ENCODE data around the gene CCDC187.
"Not testable (repeated sequence)": the region's sequence is repeated elsewhere in the genome, so short reads cannot be mapped to it uniquely, and the experiment has no call there.

Gene CCDC187

GRCh38 chr9:136239135-136239982 lies 64.5 kb downstream of the CCDC187 start:
- Histone ChIP-seq H3K27me3 (ENCODE audit: control insufficient read depth, insufficient read depth, low read length) (no peaks in the 10 kb centered on the region), H3K9ac (ENCODE audit: low read length) (no peak overlapping the region), H3K9me3 (ENCODE audit: control insufficient read depth, low read depth, low read length) (no peaks in the 10 kb centered on the region), H3K27ac (ENCODE audit: low read length) (no peak overlapping the region), H3K4me1 (ENCODE audit: control insufficient read depth, low read depth, low read length) (peaks cover 15% of the 10 kb centered on the region), H3K36me3 (ENCODE audit: control insufficient read depth, low read depth, low read length) (peaks cover 5% of the 10 kb centered on the region), H3K4me3 (ENCODE audit: low read length) (no peak overlapping the region)

- Histone ChIP-seq H3K9me3 (ENCODE audit: control insufficient read depth, low read depth, low read length) (no peaks in the 10 kb centered on the region), H3K27ac (ENCODE audit: low read length) (no peak overlapping the region), H3K4me1 (ENCODE audit: control insufficient read depth, low read depth, low read length) (peaks cover 8% of the 10 kb centered on the region), H3K27me3 (ENCODE audit: control insufficient read depth, insufficient read depth, low read length) (no peaks in the 10 kb centered on the region), H3K4me3 (ENCODE audit: low read length) (no peak overlapping the region), H3K36me3 (ENCODE audit: control insufficient read depth, low read depth, low read length) (peaks cover 5% of the 10 kb centered on the region), H3K9ac (ENCODE audit: low read length) (no peak overlapping the region)
These were observed 65.6 kb downstream of the CCDC187 start for GRCh38 chr9:136238342-136238732.

GRCh38 chr9:136237486-136238341 lies 66.2 kb downstream of the CCDC187 start:
- H3K4me3 ChIP-seq (ENCODE audit: low read length), result no peak overlapping the region
- H3K27ac ChIP-seq (ENCODE audit: low read length), result no peak overlapping the region
- H3K27me3 ChIP-seq (ENCODE audit: control insufficient read depth, insufficient read depth, low read length), result no peaks in the 10 kb centered on the region
- peaks cover 4% of the 10 kb centered on the region for H3K4me1 ChIP-seq (ENCODE audit: control insufficient read depth, low read depth, low read length)
- H3K9ac ChIP-seq (ENCODE audit: low read length), result no peak overlapping the region
- H3K9me3 ChIP-seq (ENCODE audit: control insufficient read depth, low read depth, low read length), result no peaks in the 10 kb centered on the region
- H3K36me3 ChIP-seq (ENCODE audit: control insufficient read depth, low read depth, low read length), result peaks cover 5% of the 10 kb centered on the region

- H3K9me3 ChIP-seq (ENCODE audit: control insufficient read depth, low read depth, low read length); H3K36me3 ChIP-seq (ENCODE audit: control insufficient read depth, low read depth, low read length); H3K9ac ChIP-seq (ENCODE audit: low read length); H3K4me1 ChIP-seq (ENCODE audit: control insufficient read depth, low read depth, low read length); H3K27ac ChIP-seq (ENCODE audit: low read length); H3K27me3 ChIP-seq (ENCODE audit: control insufficient read depth, insufficient read depth, low read length); H3K4me3 ChIP-seq (ENCODE audit: low read length): not testable (repeated sequence)
These were observed 67.2 kb downstream of the CCDC187 start for GRCh38 chr9:136236471-136237410.

- Histone ChIP-seq H3K27me3 (ENCODE audit: control insufficient read depth, insufficient read depth, low read length) (no peaks in the 10 kb centered on the region), H3K27ac (ENCODE audit: low read length) (no peak overlapping the region), H3K4me3 (ENCODE audit: low read length) (no peak overlapping the region), H3K4me1 (ENCODE audit: control insufficient read depth, low read depth, low read length) (peaks cover 4% of the 10 kb centered on the region), H3K36me3 (ENCODE audit: control insufficient read depth, low read depth, low read length) (peaks cover 5% of the 10 kb centered on the region), H3K9me3 (ENCODE audit: control insufficient read depth, low read depth, low read length) (no peaks in the 10 kb centered on the region), H3K9ac (ENCODE audit: low read length) (no peak overlapping the region)
These were observed 68.0 kb downstream of the CCDC187 start for GRCh38 chr9:136235709-136236455.

GRCh38 chr9:136235171-136235570 lies 68.7 kb downstream of the CCDC187 start:
- Histone ChIP-seq H3K9ac (ENCODE audit: low read length) (no peak overlapping the region), H3K4me1 (ENCODE audit: control insufficient read depth, low read depth, low read length) (peaks cover 4% of the 10 kb centered on the region), H3K4me3 (ENCODE audit: low read length) (no peak overlapping the region), H3K9me3 (ENCODE audit: control insufficient read depth, low read depth, low read length) (no peaks in the 10 kb centered on the region), H3K36me3 (ENCODE audit: control insufficient read depth, low read depth, low read length) (peaks cover 5% of the 10 kb centered on the region), H3K27me3 (ENCODE audit: control insufficient read depth, insufficient read depth, low read length) (no peaks in the 10 kb centered on the region), H3K27ac (ENCODE audit: low read length) (no peak overlapping the region)

- Histone ChIP-seq H3K9ac (ENCODE audit: low read length) (no peak overlapping the region), H3K27me3 (ENCODE audit: control insufficient read depth, insufficient read depth, low read length) (no peaks in the 10 kb centered on the region), H3K9me3 (ENCODE audit: control insufficient read depth, low read depth, low read length) (no peaks in the 10 kb centered on the region), H3K27ac (ENCODE audit: low read length) (no peak overlapping the region), H3K36me3 (ENCODE audit: control insufficient read depth, low read depth, low read length) (peaks cover 5% of the 10 kb centered on the region), H3K4me3 (ENCODE audit: low read length) (no peak overlapping the region), H3K4me1 (ENCODE audit: control insufficient read depth, low read depth, low read length) (peaks cover 4% of the 10 kb centered on the region)
These were observed 69.3 kb downstream of the CCDC187 start for GRCh38 chr9:136234597-136234996.

- no peaks in the 10 kb centered on the region for H3K27me3 ChIP-seq (ENCODE audit: control insufficient read depth, insufficient read depth, low read length)
- H3K4me1 ChIP-seq (ENCODE audit: control insufficient read depth, low read depth, low read length), result peaks cover 4% of the 10 kb centered on the region
- H3K4me3 ChIP-seq (ENCODE audit: low read length), result no peak overlapping the region
- H3K36me3 ChIP-seq (ENCODE audit: control insufficient read depth, low read depth, low read length), result peaks cover 5% of the 10 kb centered on the region
- H3K9ac ChIP-seq (ENCODE audit: low read length), result no peak overlapping the region
- no peaks in the 10 kb centered on the region for H3K9me3 ChIP-seq (ENCODE audit: control insufficient read depth, low read depth, low read length)
- no peak overlapping the region for H3K27ac ChIP-seq (ENCODE audit: low read length)
These were observed 70.0 kb downstream of the CCDC187 start for GRCh38 chr9:136233868-136234267.

GRCh38 chr9:136233411-136233810 lies 70.5 kb downstream of the CCDC187 start:
- no peaks in the 10 kb centered on the region for H3K27me3 ChIP-seq (ENCODE audit: control insufficient read depth, insufficient read depth, low read length)
- no peak overlapping the region for H3K9ac ChIP-seq (ENCODE audit: low read length)
- peaks cover 5% of the 10 kb centered on the region for H3K36me3 ChIP-seq (ENCODE audit: control insufficient read depth, low read depth, low read length)
- peaks cover 4% of the 10 kb centered on the region for H3K4me1 ChIP-seq (ENCODE audit: control insufficient read depth, low read depth, low read length)
- no peak overlapping the region for H3K27ac ChIP-seq (ENCODE audit: low read length)
- no peak overlapping the region for H3K4me3 ChIP-seq (ENCODE audit: low read length)
- H3K9me3 ChIP-seq (ENCODE audit: control insufficient read depth, low read depth, low read length), result no peaks in the 10 kb centered on the region

GRCh38 chr9:136232969-136233368 lies 70.9 kb downstream of the CCDC187 start:
- Histone ChIP-seq H3K9me3 (ENCODE audit: control insufficient read depth, low read depth, low read length) (no peaks in the 10 kb centered on the region), H3K27ac (ENCODE audit: low read length) (no peak overlapping the region), H3K36me3 (ENCODE audit: control insufficient read depth, low read depth, low read length) (peaks cover 5% of the 10 kb centered on the region), H3K4me1 (ENCODE audit: control insufficient read depth, low read depth, low read length) (peaks cover 4% of the 10 kb centered on the region), H3K9ac (ENCODE audit: low read length) (no peak overlapping the region), H3K27me3 (ENCODE audit: control insufficient read depth, insufficient read depth, low read length) (no peaks in the 10 kb centered on the region), H3K4me3 (ENCODE audit: low read length) (no peak overlapping the region)

Measured in iPS-18a (cell line).